ENCODE data around the gene ACADSB.
A peak's percentile ranks its signal among the peaks of the same experiment; 100 is the strongest.

ACADSB gene

GRCh38 chr10:123008355-123009104 is at the start of gene ACADSB, which contains the start of gene IKZF5:
ACADSB (plus strand) TSS chr10:123009006; CDS start chr10:123009030, 24 bp downstream.
IKZF5 (minus strand) TSS chr10:123008795; CDS start chr10:122998625, 10,170 bp downstream.
- DNase-seq = peak; percentile 46 to 92

- DNase-seq = no peak
Observed at GRCh38 chr10:122962405-122962804, 46.4 kb upstream of the ACADSB start.

- DNase-seq = no peak
Observed at GRCh38 chr10:122966879-122967278, 41.9 kb upstream of the ACADSB start.

GRCh38 chr10:122968698-122969097 is 40.1 kb upstream of the ACADSB start:
- DNase-seq = no peak

GRCh38 chr10:122974023-122974422 is 34.8 kb upstream of the ACADSB start:
- DNase-seq = no peak

GRCh38 chr10:122974543-122975064 is 34.2 kb upstream of the ACADSB start:
- no peak for DNase-seq

GRCh38 chr10:122980209-122981065 is 28.4 kb upstream of the ACADSB start, which contains the start of gene PSTK:
PSTK (plus strand) TSS chr10:122980401; CDS start chr10:122980480, 79 bp downstream.
- DNase-seq = peak; percentile 54 to 66

- no peak for DNase-seq
Observed at GRCh38 chr10:122981066-122981464, 27.7 kb upstream of the ACADSB start.

- no peak for DNase-seq
Observed at GRCh38 chr10:122983898-122984297, 24.9 kb upstream of the ACADSB start.

GRCh38 chr10:122984708-122985107 is 24.1 kb upstream of the ACADSB start:
- no peak for DNase-seq

- no peak for DNase-seq
Observed at GRCh38 chr10:122986335-122986734, 22.5 kb upstream of the ACADSB start.

GRCh38 chr10:122988501-122988900 is 20.3 kb upstream of the ACADSB start:
- DNase-seq = no peak

GRCh38 chr10:122990278-122990677 is 18.5 kb upstream of the ACADSB start:
- DNase-seq = no peak

GRCh38 chr10:122992031-122992585 is 16.7 kb upstream of the ACADSB start:
- no peak for DNase-seq

- no peak for DNase-seq
Observed at GRCh38 chr10:122993797-122994336, 14.9 kb upstream of the ACADSB start.

GRCh38 chr10:122995936-122996335 is 12.9 kb upstream of the ACADSB start:
- DNase-seq = no peak

- DNase-seq = no peak
Observed at GRCh38 chr10:122997864-122998263, 10.9 kb upstream of the ACADSB start.

GRCh38 chr10:122998360-122998917 is 10.4 kb upstream of the ACADSB start:
- DNase-seq = no peak

- DNase-seq = no peak
Observed at GRCh38 chr10:122998934-122999333, 9.9 kb upstream of the ACADSB start.

- no peak for DNase-seq
Observed at GRCh38 chr10:122999347-122999746, 9.5 kb upstream of the ACADSB start.

GRCh38 chr10:123000155-123000554 is 8.7 kb upstream of the ACADSB start:
- no peak for DNase-seq

- no peak for DNase-seq
Observed at GRCh38 chr10:123001370-123001769, 7.4 kb upstream of the ACADSB start.

- no peak for DNase-seq
Observed at GRCh38 chr10:123004298-123004697, 4.5 kb upstream of the ACADSB start.
